Measurements from ENCODE around the gene TAGLN. TPM values are rescaled to one million over a fixed set of nuclear protein-coding genes. Genes with fewer than 3 reads are reported as not detected.

The TAGLN gene
- total and polyA plus RNA-seq, 2 of the 8 experiments (the other 6 are each of a cell fraction or from before 2014, with no cell fraction given) = 140 to 300 TPM

DNA sequence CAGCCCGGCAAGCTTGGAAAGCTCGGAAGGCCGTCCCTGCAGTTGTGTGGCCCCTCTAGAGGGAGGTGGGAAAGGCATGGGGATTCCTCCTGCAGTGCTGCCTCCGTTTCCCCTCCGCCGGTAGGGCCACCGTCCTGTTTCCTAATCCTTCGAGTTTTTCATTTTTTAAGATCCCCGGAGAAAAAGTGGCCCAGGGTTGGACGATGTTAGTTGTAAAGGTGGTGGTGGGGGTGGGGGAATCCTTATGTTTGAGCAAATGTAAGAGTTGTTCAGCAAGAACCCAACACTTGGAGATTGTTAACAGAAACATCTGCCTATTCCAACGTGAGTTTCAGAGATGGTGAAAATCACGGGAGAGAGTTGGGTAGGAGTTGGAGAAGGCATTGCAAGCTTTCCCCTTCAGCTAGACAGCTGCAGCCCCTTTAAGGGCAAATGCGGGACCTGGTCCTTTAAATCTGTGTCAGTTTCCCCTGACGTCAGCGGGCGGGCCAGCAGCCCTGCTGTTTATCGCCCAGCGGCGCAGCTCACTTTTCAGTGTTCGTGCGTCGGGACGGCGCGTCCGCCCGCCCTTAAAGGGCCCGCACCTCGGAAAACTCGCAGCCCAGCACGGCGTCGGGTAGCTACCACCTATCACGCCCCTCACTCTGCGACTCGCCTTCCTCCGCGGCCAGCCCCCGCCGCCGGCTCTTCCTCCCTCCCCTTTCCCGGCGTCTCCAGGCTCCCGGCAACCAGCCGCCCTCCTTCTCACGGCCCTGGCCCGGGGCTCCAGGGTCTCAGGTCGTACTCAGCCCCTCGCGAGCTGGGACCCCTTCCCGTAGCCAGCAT lies 20.7 kb upstream of the TAGLN start, which contains the start of gene SIDT2 (continued):
- no peak for TF ChIP-seq SP4 (IDR thresholded peaks at IDR 0.05; ENCODE audit: low read length)
- no peak; a peak in 1 of 4 replicates for TF ChIP-seq HDAC2 (IDR thresholded peaks at IDR 0.05; ENCODE audit: borderline replicate concordance in 1 of 2, low read depth in 2 of 2, low read length in 2 of 2)
- no peak for TF ChIP-seq SRF (IDR thresholded peaks at IDR 0.05; ENCODE audit: low read depth, low read length)
- no peak for TF ChIP-seq BCL11A (IDR thresholded peaks at IDR 0.05; ENCODE audit: low read depth in 2 of 2, low read length in 2 of 2)
- no peak for TF ChIP-seq SAP30 (IDR thresholded peaks at IDR 0.05; ENCODE audit: insufficient read depth, insufficient replicate concordance, low read length)
- TF ChIP-seq CTBP2 (IDR thresholded peaks at IDR 0.05; ENCODE audit: borderline replicate concordance, insufficient read depth, insufficient read length, low read length) = no peak
- TF ChIP-seq, protein P1, sequence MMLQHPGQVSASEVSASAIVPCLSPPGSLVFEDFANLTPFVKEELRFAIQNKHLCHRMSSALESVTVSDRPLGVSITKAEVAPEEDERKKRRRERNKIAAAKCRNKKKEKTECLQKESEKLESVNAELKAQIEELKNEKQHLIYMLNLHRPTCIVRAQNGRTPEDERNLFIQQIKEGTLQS (IDR thresholded peaks at IDR 0.05; ENCODE audit: insufficient read depth, low read depth, low read length) = no peak
- TF ChIP-seq MAFK (IDR thresholded peaks at IDR 0.05; ENCODE audit: low read depth, low read length) = no peak
- peak; percentile 80 to 81 for TF ChIP-seq POLR2A (IDR thresholded peaks at IDR 0.05; ENCODE audit: control extremely low read depth in 1 of 2, low read depth in 2 of 2, low read length in 2 of 2)
- TF ChIP-seq FOSL1 (IDR thresholded peaks at IDR 0.05; ENCODE audit: insufficient read depth, low read depth, low read length) = 0 out of 2 replicates have a peak, but pooled peaks have one; percentile 11
- no peak for TF ChIP-seq GTF2F1 (IDR thresholded peaks at IDR 0.05; ENCODE audit: borderline replicate concordance, low read depth, low read length)
- TF ChIP-seq, protein P2, sequence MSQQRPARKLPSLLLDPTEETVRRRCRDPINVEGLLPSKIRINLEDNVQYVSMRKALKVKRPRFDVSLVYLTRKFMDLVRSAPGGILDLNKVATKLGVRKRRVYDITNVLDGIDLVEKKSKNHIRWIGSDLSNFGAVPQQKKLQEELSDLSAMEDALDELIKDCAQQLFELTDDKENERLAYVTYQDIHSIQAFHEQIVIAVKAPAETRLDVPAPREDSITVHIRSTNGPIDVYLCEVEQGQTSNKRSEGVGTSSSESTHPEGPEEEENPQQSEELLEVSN (IDR thresholded peaks at IDR 0.05) = no peak
- no peak for TF ChIP-seq EZH2 (IDR thresholded peaks at IDR 0.05; ENCODE audit: low read depth, low read length, severe bottlenecking)
- TF ChIP-seq NANOG (IDR thresholded peaks at IDR 0.05; ENCODE audit: insufficient read depth, low read depth, low read length, poor library complexity, severe bottlenecking) = no peak
- no peak for TF ChIP-seq BRCA1 (IDR thresholded peaks at IDR 0.05; ENCODE audit: low read depth, low read length)
- TF ChIP-seq SIN3A (conservative IDR thresholded peaks at IDR 0.05 in 1 of 2, IDR thresholded peaks at IDR 0.05 in 1 of 2; ENCODE audit: low read depth in 1 of 2, low read length in 2 of 2) = peak; percentile 44 to 90; a peak in 3 of 4 replicates
- peak; percentile 63; the same call in 1 of the 2 replicates for TF ChIP-seq JUND (IDR thresholded peaks at IDR 0.05; ENCODE audit: low read length)
- TF ChIP-seq, protein P3, sequence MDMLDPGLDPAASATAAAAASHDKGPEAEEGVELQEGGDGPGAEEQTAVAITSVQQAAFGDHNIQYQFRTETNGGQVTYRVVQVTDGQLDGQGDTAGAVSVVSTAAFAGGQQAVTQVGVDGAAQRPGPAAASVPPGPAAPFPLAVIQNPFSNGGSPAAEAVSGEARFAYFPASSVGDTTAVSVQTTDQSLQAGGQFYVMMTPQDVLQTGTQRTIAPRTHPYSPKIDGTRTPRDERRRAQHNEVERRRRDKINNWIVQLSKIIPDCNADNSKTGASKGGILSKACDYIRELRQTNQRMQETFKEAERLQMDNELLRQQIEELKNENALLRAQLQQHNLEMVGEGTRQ (IDR thresholded peaks at IDR 0.05; ENCODE audit: low read length) = no peak
- TF ChIP-seq RFX5 (IDR thresholded peaks at IDR 0.05; ENCODE audit: borderline replicate concordance, low read depth, low read length) = no peak
- TF ChIP-seq POU5F1 (IDR thresholded peaks at IDR 0.05; ENCODE audit: low read depth, low read length) = no peak
